SK-N-DZ (cell line): ENCODE results near the gene VPS45.
"Not testable (repeated sequence)": the region's sequence is repeated elsewhere in the genome, so short reads cannot be mapped to it uniquely, and the experiment has no call there.

ENCODE experiments used
- DNase-seq: peaks from one replicate; pipeline ENCODE4 v3.0.0-alpha.2; 2015; ENCODE audit warnings: low spot score

VPS45 gene

GRCh38 chr1:150160964-150161621 is 93.5 kb downstream of the VPS45 start:
- DNase-seq, result peak; percentile 26

- DNase-seq, result peak; percentile 74
These were observed 94.4 kb downstream of the VPS45 start for GRCh38 chr1:150161747-150162581.

- DNase-seq, result no peak
These were observed 94.9 kb downstream of the VPS45 start for GRCh38 chr1:150162582-150162861.

GRCh38 chr1:150162862-150163706 is 95.5 kb downstream of the VPS45 start:
- DNase-seq, result peak; percentile 99

GRCh38 chr1:150164224-150164623 is 96.6 kb downstream of the VPS45 start:
- no peak for DNase-seq

- DNase-seq, result peak; percentile 36
These were observed 97.2 kb downstream of the VPS45 start for GRCh38 chr1:150164779-150165178.

GRCh38 chr1:150165622-150166612 is 98.3 kb downstream of the VPS45 start:
- DNase-seq, result peak; percentile 80

- peak; percentile 73 for DNase-seq
These were observed 101.5 kb downstream of the VPS45 start for GRCh38 chr1:150168960-150169601.

GRCh38 chr1:150171801-150172200 is 104.2 kb downstream of the VPS45 start:
- no peak for DNase-seq

- no peak for DNase-seq
These were observed 105.6 kb downstream of the VPS45 start for GRCh38 chr1:150173141-150173585.

GRCh38 chr1:150176593-150176992 is 109.0 kb downstream of the VPS45 start:
- DNase-seq, result no peak

- DNase-seq, result no peak
These were observed 111.0 kb downstream of the VPS45 start for GRCh38 chr1:150178548-150178947.

GRCh38 chr1:150179867-150180266 is 112.3 kb downstream of the VPS45 start:
- no peak for DNase-seq

- DNase-seq, result no peak
These were observed 112.9 kb downstream of the VPS45 start for GRCh38 chr1:150180474-150180873.

GRCh38 chr1:150182247-150182646 is 114.7 kb downstream of the VPS45 start:
- no peak for DNase-seq

- DNase-seq, result no peak
These were observed 115.5 kb downstream of the VPS45 start for GRCh38 chr1:150183061-150183460.

- DNase-seq, result no peak
These were observed 117.9 kb downstream of the VPS45 start for GRCh38 chr1:150185481-150185880.

GRCh38 chr1:150186438-150186788 is 118.8 kb downstream of the VPS45 start:
- DNase-seq, result not testable (repeated sequence)

GRCh38 chr1:150186789-150187559 is 119.4 kb downstream of the VPS45 start:
- peak; percentile 75 for DNase-seq

- DNase-seq, result no peak
These were observed 120.0 kb downstream of the VPS45 start for GRCh38 chr1:150187560-150187931.
